ENCODE results near the gene ATP2A3.

GRCh38 chr17:3962217-3962964 is 1.8 kb downstream of the ATP2A3 start:
- TF ChIP-seq POLR2A (IDR thresholded peaks at IDR 0.05) (no peak), CTCF (IDR thresholded peaks at IDR 0.05) (no peak)
